ENCODE measurements around the gene ZNF598.

The ZNF598 gene

GRCh38 chr16:1990351-1991134 lies 19.1 kb downstream of the ZNF598 start (continued):
- TF ChIP-seq, protein P1, sequence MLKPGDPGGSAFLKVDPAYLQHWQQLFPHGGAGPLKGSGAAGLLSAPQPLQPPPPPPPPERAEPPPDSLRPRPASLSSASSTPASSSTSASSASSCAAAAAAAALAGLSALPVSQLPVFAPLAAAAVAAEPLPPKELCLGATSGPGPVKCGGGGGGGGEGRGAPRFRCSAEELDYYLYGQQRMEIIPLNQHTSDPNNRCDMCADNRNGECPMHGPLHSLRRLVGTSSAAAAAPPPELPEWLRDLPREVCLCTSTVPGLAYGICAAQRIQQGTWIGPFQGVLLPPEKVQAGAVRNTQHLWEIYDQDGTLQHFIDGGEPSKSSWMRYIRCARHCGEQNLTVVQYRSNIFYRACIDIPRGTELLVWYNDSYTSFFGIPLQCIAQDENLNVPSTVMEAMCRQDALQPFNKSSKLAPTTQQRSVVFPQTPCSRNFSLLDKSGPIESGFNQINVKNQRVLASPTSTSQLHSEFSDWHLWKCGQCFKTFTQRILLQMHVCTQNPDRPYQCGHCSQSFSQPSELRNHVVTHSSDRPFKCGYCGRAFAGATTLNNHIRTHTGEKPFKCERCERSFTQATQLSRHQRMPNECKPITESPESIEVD (tag by site-specific recombination; IDR thresholded peaks at IDR 0.05): no peak
- TF ChIP-seq ZBTB7A (tag by site-specific recombination; IDR thresholded peaks at IDR 0.05; ENCODE audit: low read depth) (no peak), REPIN1 (tag by site-specific recombination; IDR thresholded peaks at IDR 0.05; ENCODE audit: low read depth) (no peak), ZNF48 (tag by site-specific recombination; IDR thresholded peaks at IDR 0.05) (no peak), GLIS2 (tag by site-specific recombination; IDR thresholded peaks at IDR 0.05) (peak; percentile 74), ZFP3 (tag by site-specific recombination; IDR thresholded peaks at IDR 0.05; ENCODE audit: low read depth) (no peak), SP7 (tag by site-specific recombination; IDR thresholded peaks at IDR 0.05) (peak; percentile 50; the same call in 1 of the 2 replicates), ZNF157 (tag by site-specific recombination; IDR thresholded peaks at IDR 0.05) (no peak), KLF9 (tag by site-specific recombination; IDR thresholded peaks at IDR 0.05; ENCODE audit: low read depth) (peak; percentile 90), ZBTB1 (tag by site-specific recombination; IDR thresholded peaks at IDR 0.05) (no peak), ZFP41 (tag by site-specific recombination; IDR thresholded peaks at IDR 0.05; ENCODE audit: borderline replicate concordance) (no peak), ZFP37 (tag by site-specific recombination; IDR thresholded peaks at IDR 0.05) (peak; percentile 22; the same call in 1 of the 2 replicates), ZNF548 (tag by site-specific recombination; IDR thresholded peaks at IDR 0.05) (no peak), ZNF184 (tag by site-specific recombination; IDR thresholded peaks at IDR 0.05) (no peak), ZNF677 (tag by site-specific recombination; IDR thresholded peaks at IDR 0.05) (no peak), ZNF571 (tag by site-specific recombination; IDR thresholded peaks at IDR 0.05) (no peak), ELK4 (IDR thresholded peaks at IDR 0.05; ENCODE audit: borderline replicate concordance, low read depth, low read length) (no peak), ZNF404 (tag by site-specific recombination; IDR thresholded peaks at IDR 0.05) (no peak), ZNF37A (tag by site-specific recombination; IDR thresholded peaks at IDR 0.05) (no peak), ZBTB20 (tag by site-specific recombination; IDR thresholded peaks at IDR 0.05) (no peak; the same call in 1 of the 2 replicates), SCRT1 (tag by site-specific recombination; IDR thresholded peaks at IDR 0.05; ENCODE audit: borderline replicate concordance) (no peak), ZNF24 (tag by site-specific recombination; IDR thresholded peaks at IDR 0.05) (peak; percentile 28; the same call in 1 of the 2 replicates)
- TF ChIP-seq, protein P2, sequence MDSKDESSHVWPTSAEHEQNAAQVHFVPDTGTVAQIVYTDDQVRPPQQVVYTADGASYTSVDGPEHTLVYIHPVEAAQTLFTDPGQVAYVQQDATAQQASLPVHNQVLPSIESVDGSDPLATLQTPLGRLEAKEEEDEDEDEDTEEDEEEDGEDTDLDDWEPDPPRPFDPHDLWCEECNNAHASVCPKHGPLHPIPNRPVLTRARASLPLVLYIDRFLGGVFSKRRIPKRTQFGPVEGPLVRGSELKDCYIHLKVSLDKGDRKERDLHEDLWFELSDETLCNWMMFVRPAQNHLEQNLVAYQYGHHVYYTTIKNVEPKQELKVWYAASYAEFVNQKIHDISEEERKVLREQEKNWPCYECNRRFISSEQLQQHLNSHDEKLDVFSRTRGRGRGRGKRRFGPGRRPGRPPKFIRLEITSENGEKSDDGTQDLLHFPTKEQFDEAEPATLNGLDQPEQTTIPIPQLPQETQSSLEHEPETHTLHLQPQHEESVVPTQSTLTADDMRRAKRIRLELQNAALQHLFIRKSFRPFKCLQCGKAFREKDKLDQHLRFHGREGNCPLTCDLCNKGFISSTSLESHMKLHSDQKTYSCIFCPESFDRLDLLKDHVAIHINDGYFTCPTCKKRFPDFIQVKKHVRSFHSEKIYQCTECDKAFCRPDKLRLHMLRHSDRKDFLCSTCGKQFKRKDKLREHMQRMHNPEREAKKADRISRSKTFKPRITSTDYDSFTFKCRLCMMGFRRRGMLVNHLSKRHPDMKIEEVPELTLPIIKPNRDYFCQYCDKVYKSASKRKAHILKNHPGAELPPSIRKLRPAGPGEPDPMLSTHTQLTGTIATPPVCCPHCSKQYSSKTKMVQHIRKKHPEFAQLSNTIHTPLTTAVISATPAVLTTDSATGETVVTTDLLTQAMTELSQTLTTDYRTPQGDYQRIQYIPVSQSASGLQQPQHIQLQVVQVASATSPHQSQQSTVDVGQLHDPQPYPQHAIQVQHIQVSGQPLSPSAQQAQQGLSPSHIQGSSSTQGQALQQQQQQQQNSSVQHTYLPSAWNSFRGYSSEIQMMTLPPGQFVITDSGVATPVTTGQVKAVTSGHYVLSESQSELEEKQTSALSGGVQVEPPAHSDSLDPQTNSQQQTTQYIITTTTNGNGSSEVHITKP (tag by site-specific recombination; IDR thresholded peaks at IDR 0.05): peak; percentile 97
- TF ChIP-seq, protein P3, sequence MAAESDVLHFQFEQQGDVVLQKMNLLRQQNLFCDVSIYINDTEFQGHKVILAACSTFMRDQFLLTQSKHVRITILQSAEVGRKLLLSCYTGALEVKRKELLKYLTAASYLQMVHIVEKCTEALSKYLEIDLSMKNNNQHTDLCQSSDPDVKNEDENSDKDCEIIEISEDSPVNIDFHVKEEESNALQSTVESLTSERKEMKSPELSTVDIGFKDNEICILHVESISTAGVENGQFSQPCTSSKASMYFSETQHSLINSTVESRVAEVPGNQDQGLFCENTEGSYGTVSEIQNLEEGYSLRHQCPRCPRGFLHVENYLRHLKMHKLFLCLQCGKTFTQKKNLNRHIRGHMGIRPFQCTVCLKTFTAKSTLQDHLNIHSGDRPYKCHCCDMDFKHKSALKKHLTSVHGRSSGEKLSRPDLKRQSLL (tag by site-specific recombination; IDR thresholded peaks at IDR 0.05): no peak
- TF ChIP-seq, protein P4, sequence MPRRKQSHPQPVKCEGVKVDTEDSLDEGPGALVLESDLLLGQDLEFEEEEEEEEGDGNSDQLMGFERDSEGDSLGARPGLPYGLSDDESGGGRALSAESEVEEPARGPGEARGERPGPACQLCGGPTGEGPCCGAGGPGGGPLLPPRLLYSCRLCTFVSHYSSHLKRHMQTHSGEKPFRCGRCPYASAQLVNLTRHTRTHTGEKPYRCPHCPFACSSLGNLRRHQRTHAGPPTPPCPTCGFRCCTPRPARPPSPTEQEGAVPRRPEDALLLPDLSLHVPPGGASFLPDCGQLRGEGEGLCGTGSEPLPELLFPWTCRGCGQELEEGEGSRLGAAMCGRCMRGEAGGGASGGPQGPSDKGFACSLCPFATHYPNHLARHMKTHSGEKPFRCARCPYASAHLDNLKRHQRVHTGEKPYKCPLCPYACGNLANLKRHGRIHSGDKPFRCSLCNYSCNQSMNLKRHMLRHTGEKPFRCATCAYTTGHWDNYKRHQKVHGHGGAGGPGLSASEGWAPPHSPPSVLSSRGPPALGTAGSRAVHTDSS (tag by site-specific recombination; IDR thresholded peaks at IDR 0.05): no peak
- TF ChIP-seq, protein P5, sequence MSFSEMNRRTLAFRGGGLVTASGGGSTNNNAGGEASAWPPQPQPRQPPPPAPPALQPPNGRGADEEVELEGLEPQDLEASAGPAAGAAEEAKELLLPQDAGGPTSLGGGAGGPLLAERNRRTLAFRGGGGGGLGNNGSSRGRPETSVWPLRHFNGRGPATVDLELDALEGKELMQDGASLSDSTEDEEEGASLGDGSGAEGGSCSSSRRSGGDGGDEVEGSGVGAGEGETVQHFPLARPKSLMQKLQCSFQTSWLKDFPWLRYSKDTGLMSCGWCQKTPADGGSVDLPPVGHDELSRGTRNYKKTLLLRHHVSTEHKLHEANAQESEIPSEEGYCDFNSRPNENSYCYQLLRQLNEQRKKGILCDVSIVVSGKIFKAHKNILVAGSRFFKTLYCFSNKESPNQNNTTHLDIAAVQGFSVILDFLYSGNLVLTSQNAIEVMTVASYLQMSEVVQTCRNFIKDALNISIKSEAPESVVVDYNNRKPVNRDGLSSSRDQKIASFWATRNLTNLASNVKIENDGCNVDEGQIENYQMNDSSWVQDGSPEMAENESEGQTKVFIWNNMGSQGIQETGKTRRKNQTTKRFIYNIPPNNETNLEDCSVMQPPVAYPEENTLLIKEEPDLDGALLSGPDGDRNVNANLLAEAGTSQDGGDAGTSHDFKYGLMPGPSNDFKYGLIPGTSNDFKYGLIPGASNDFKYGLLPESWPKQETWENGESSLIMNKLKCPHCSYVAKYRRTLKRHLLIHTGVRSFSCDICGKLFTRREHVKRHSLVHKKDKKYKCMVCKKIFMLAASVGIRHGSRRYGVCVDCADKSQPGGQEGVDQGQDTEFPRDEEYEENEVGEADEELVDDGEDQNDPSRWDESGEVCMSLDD (tag by site-specific recombination; IDR thresholded peaks at IDR 0.05): no peak
- TF ChIP-seq, protein P6, sequence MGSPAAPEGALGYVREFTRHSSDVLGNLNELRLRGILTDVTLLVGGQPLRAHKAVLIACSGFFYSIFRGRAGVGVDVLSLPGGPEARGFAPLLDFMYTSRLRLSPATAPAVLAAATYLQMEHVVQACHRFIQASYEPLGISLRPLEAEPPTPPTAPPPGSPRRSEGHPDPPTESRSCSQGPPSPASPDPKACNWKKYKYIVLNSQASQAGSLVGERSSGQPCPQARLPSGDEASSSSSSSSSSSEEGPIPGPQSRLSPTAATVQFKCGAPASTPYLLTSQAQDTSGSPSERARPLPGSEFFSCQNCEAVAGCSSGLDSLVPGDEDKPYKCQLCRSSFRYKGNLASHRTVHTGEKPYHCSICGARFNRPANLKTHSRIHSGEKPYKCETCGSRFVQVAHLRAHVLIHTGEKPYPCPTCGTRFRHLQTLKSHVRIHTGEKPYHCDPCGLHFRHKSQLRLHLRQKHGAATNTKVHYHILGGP (tag by site-specific recombination; IDR thresholded peaks at IDR 0.05): no peak
